Astrocyte (in vitro differentiated cells and primary cell): ENCODE results near the gene SP6.

Experiments used
- CTCF ChIP-seq: IDR thresholded peaks from 2 replicates; pipeline ENCODE4 v1.5.1; 2011; ENCODE audit warnings: low read depth, mild to moderate bottlenecking, inconsistent platforms, low read length, moderate library complexity; ENCODE audit not compliant: insufficient read depth
- EZH2 ChIP-seq: IDR thresholded peaks from 2 replicates; pipeline ENCODE4 v1.6.1; 2012; ENCODE audit warnings: mild to moderate bottlenecking, low read length, inconsistent platforms; ENCODE audit not compliant: insufficient read depth

GRCh38 chr17:47836601-47837000, 14.4 kb downstream of the SP6 start:
- TF ChIP-seq CTCF, result no peak
- TF ChIP-seq EZH2, result no peak
